ENCODE results near the gene MZT2A. TPM values are rescaled to one million over a fixed set of nuclear protein-coding genes. Genes with fewer than 3 reads are reported as not detected.
"Not testable (repeated sequence)": the region's sequence is repeated elsewhere in the genome, so short reads cannot be mapped to it uniquely, and the experiment has no call there.

MZT2A gene
- total RNA-seq, 1 experiment from 2014 or later, result 93.8 TPM

DNA sequence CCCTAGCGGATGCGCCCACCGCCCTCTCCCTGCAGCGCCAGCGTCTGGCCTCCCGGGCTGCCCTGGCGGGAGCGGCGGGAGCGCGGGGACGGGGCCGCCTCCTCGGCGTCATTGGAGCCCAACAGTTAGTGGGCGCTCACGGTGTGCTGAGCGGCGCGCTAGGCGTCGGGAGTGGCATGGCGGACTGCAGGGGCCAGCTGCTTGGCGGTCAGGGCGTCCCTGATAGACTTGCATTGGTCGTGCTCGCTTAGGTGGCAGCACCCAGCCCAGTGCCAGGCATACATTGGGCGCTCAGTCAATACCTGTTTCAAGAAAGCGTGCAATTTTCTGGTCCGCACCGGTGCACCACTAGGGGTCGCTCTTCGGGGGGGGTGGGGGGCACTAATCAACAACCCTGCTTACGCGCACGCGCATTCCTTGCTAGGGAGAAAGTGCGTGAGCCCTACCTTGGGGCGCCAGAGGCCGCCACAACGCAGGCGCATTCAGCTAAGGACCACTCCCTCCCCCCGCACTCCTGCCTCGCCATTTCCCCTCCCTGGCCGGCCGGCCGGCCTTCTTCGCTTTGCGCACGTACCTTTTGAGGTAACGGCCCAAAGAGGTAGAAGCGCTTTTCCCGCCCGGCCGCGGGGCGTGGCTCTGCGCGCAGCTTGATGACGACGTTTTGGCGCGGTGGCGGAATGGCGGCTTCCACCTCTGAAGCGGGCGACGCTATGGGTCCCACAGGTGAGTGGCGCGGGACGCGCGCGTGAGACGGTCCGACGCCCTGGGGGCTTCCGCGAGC lies 411 bp upstream of the MZT2A start:
- DNase-seq (ENCODE audit: low read depth), result peak; percentile 87

DNA sequence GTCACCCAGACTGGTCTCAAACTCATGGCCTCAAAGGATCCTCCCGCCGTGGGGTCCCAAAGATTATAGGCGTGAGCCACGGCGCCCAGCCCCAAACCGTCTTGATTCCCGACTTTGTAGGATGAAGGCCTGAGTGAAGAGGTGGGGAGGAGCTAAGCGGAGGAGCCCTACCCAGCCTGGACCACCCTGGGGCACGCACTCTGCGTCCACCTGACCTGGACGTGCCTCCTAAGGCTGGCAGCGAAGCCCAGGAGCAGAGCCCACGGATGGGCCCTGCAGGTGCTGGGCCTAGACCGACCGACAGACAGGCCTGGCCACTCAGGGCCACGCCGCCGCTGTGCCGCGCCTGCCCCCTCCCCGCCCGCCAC lies 744 bp downstream of the MZT2A start:
- not testable (repeated sequence) for DNase-seq (ENCODE audit: low read depth)

DNA sequence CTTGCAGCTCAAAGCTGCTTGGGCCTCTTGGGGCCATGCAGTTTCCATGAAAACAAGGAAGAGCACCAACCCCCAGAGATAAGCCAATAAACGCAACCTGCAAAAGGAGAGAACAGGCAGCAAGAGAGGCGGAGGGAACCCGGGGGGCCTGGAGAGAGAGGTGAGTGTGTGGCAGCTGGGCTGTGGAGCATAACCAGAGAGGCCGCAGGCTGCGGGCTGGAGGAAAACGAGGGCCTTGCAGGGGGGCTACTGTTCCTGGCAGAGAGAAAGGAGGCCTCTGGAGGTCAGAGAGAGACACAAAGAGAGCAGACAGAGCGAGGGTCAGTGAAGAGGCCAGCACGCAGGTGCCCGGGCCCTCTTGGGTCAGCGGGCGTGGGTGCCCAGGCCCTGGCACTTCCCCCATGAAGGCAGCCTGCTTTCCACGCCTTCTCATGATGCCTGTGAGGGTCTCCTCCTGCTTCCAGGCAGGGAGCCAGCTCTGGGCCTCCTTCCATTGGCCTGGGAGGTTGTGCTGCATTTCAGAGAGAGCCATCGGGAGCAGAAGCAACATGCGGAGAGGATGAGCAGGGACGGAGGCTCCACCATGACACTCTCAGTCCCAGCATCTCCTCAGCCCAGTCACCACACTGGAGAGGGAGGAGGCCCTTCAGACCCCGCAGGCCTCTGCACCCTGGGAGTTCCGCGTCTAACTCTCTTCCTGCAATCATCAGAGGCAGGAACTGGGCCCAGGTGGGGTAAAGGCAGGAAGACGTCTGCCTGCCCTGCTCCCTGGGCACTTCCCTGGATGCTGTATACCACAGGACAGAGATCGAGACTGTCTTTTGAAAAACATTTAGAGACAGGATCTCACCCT lies 1.4 kb downstream of the MZT2A start:
- DNase-seq (ENCODE audit: low read depth), result not testable (repeated sequence)

DNA sequence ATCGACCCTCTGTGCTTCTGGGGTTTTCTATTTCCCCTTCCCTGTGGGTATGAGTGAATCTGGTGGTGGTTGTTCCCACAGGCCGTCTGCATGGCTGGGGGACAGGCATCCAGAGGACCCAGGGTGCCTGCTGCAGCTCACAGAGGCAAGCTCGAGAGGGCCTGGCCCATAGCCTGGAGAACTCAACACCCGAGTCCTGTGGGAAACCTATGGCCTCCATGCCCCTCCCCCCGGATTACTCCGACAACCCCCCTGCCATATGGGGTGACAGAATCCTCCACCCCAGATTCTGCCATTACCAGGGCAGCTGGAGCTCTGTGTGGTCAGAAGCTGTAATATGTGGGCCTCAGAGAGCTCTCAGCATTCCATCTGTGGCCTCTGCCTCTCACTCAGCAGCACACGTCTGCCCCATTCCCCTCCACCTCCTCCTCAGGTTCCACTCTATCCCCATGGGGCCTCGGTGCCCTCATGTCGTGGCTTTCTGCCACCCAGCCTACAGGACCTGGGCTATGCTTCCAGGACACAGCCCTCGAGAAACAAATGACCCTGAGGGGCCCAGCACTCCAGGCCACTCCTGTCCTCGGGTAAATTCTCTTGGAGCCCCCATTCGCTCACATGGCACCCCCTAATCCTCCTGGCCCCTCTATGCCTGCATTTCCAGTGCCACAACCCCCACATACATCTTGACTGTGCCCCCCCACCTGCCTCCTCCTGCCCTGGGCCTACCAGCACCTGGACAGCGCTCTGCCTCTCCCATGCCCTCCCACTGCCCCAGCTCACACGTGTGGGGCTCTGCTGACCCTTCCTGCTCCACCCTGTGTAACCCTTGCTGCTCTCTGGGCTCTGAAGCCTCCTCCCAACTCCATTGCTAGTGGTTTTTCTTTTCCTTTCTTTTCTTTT lies 3.6 kb downstream of the MZT2A start:
- no peak for DNase-seq (ENCODE audit: low read depth)

DNA sequence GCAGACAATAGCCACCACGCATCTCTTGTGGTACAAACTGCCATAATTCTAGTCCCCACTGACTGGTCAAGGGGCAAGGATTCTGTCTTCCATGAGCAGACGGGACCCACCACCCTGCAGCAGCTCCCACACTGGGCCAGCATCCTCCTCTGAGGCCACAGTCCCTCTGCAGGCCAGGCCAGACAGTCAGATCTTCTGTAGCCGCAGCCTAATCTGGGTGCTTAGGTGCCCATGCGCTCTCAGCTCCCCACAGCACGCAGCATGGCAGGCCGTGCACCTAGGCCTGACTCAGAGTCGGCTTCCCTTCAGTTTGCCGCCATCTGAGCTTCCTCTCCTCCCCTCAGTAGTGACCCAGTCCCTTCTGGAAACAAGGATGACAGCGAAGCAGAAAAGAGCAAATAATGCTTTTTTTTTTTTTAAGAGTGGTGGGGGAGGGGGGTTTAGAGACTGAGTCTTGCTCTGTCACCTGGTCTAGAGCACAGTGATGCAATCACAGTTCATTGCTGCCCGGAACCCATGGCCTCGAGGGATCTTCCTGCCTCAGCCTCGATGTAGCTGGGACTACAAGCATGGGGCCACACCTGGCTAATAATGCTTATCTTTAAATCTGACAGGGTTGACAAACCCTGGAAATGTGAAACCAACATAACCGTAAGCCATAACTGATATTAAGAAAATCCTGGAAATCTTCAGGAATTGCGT lies 5.8 kb downstream of the MZT2A start:
- DNase-seq (ENCODE audit: low read depth), result not testable (repeated sequence)

DNA sequence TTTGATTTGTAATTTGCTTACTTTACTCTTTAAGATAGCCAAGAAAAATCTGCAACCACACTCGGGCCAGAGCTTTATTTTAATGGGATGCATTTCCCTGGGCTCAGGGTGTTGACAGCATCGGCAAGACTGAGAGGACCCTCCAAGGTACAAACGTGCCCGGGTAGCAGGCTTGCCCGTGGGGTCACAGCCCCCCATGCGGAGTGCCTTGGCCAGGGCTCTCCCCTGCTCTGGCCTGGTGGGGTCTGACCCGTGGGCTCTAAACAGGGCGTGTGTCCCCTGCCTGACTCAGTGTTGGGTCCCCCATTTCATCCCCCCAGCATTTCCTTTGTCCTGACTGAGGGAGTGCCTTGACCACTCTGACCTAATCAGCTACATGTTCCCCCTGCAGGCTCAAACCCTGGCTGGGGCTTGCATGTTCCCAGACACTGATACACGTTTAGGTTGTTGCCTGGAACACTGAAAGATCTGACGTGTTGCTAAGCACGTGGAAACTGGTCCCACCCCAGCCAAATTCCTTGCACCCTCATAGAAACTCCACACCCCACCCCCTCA lies 7.2 kb downstream of the MZT2A start:
- not testable (repeated sequence) for DNase-seq (ENCODE audit: low read depth)

DNA sequence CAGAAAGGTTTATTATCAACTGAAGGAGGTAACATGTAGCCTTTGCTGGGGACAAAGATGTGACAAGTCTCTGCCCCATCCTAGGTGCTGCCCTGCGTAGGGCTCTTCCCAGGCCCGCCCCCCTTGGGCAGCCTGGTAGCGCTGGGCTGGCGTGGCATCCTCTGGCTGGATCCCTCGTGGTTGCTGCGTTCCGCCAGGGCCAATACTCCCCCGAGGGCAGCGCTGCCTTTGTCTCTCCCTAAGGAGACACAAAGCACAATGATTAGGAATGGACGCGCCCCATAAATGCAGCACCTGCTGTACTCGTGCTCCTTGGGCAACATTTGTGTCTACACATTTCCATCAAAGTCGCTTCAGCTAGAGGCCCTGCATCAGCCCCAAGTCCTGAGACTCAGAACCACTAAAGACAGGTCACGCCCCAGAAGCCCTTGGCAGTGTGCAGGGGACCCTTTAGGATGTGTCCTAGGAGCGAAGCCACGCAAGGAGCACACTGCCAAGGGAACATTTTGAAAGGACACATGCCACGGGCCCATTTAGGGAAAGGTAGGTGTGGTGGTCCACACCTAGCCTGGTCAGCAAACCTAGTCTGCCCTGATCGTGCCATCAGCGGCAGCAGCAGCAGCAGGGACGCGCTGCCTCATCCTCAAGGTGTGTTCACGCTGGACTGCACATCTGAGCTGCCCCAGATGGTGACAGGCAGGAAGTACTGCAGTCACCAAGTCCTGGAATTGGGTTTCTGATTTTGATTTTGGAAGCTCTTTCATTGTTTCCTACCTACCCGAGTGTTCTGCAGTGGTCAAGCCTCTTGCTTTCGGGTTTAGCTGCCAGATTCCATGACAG lies 8.0 kb downstream of the MZT2A start:
- DNase-seq (ENCODE audit: low read depth), result not testable (repeated sequence)

DNA sequence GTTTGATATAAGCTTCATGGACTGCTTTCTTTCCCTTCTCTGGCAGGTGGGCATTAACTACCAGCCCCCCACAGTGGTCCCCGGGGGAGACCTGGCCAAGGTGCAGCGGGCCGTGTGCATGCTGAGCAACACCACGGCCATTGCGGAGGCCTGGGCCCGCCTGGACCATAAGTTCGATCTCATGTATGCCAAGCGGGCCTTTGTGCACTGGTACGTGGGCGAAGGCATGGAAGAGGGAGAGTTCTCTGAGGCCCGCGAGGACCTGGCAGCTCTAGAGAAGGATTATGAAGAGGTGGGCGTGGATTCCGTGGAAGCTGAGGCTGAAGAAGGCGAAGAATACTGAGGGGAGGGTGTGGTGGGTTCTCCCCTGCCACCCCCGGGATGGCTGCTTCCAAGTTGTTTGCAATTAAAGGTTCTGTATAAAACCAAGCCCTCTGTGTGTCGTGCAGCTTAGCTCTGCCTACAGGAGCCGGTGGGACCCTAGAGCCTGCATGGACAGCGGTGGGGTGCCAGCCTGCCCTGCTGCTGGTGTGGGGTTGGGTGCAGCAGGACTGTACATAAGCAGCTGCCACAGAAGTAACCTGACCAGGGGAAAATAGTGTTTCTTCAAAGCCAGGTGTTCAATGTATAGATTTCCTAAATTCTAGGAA lies 9.6 kb downstream of the MZT2A start:
- not testable (repeated sequence) for DNase-seq (ENCODE audit: low read depth)

DNA sequence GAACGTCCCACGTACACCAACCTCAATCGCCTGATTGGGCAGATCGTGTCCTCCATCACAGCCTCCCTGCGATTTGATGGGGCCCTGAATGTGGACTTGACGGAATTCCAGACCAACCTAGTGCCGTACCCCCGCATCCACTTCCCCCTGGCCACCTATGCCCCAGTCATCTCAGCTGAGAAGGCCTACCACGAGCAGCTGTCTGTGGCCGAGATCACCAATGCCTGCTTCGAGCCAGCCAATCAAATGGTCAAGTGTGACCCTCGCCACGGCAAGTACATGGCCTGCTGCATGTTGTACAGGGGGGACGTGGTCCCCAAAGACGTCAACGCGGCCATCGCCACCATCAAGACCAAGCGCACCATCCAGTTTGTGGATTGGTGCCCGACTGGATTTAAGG lies 11.8 kb downstream of the MZT2A start:
- not testable (repeated sequence) for DNase-seq (ENCODE audit: low read depth)

DNA sequence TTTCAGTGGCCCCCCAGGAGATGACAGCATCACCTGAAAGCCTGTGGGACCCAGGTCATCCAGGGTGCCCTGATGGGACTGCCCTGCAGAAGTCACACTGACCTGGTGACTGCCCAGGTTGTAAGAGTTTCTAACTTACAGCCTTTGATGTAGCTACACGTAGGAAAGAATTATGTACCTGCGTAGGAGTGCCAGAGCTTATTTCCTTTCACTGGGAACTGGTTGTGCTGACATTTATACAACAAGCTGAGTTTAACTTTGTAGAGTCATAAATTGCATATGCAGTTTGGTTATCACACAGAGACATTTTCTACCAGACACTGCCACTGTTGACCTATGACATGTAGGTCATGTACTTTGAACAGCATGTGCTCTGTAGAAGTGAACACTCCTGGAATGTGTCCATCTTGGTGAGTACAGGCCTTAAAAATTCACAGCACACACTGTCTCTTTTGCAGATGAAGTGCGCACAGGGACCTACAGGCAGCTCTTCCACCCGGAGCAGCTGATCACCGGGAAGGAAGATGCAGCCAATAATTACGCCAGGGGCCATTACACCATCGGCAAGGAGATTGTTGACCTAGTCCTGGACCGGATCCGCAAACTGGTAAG lies 13.2 kb downstream of the MZT2A start:
- DNase-seq (ENCODE audit: low read depth), result not testable (repeated sequence)

DNA sequence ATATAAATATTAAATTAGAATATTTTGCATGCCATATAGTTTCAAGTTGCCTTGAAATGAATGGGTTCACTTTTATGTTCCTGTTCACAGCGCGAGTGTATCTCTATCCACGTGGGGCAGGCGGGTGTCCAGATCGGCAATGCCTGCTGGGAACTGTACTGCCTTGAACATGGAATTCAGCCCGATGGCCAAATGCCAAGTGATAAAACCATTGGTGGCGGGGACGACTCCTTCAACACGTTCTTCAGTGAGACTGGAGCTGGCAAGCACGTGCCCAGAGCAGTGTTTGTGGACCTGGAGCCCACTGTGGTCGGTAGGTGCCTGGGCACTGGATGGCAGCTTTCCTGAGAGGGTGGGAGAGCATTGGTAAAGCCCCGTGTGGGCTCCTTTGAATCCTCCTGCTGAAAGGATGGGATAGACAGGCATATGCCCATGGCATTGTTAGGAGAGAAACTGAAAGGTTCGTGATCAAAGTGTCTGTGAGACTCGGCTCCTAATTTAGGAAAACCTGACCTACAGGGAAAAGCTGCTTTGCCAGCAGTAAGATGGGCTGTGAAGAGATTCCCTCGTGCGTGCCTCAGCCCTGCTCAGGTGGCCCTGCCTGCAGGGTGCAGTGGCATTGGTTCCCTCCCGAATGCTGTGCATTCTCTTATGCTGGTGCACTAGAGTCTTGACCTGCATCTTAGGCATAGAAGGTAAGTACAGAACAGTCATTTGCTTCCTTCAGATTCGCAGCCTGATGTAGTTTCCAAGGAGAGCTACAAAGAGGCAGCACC lies 13.9 kb downstream of the MZT2A start:
- DNase-seq (ENCODE audit: low read depth), result not testable (repeated sequence)

DNA sequence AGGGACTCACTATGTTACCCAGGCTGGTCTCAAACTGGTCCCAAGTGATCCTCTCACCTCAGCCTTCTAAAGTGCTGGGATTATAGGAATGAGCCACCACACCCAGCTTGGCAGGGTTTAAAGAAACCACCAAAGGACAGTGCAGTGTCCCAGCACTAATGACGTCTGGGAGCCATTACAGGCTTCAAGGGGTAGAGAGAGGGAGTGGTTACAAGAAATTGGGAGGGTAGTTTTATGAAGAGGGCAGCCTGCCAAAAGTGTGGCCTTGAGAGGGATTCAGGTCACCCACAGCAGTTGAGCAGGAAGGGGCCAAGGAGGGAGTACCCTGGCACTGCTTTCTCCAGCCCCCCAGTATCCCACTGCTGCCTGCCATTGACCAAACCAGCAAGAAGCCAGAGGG lies 15.0 kb downstream of the MZT2A start:
- not testable (repeated sequence) for DNase-seq (ENCODE audit: low read depth)

DNA sequence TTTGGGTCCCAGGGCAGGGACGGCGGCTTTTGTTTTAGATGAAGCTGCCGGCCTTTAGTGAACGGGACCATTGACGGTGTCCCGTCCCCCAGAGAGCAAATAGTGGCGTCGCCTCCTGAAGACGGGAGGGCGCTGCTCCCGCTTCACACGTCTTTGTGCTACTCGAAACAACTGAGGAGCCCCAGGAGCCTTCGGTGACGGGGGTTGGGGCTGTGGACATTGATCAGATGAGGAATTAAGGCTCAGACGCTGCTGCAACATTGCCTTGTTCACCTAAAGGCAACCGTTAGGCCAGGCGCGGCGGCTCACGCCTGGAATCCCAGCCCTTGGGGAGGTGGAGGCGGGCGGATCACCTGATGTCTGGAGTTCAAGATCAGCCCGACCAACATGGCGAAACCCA lies 15.8 kb downstream of the MZT2A start:
- not testable (repeated sequence) for DNase-seq (ENCODE audit: low read depth)

DNA sequence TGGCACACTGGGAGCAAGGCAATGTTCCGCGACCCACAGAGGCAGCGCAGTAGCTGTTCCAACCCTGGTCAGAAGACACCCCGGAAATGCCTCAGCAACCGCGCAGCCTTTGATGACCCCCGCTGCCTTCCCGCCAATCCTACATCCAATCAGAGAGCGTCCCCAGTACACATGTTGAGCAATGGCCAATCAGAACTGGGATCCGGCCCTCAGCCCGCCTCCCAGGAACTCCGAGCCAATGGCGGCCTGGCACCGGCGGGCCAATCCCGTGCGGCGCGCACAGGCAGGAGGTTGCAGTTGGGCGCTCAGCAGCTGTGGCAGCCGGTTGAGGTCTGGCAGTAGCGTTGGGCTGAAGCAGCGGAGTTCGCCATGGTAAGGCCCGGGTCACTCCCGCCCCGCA lies 16.4 kb downstream of the MZT2A start, which contains the start of gene TUBA3D:
Gene TUBA3D, plus strand, starts transcription at position 289 of the 400 bp plus-strand sequence. Its CDS starts 81 bp downstream, at position 370.
- no peak for DNase-seq (ENCODE audit: low read depth)

DNA sequence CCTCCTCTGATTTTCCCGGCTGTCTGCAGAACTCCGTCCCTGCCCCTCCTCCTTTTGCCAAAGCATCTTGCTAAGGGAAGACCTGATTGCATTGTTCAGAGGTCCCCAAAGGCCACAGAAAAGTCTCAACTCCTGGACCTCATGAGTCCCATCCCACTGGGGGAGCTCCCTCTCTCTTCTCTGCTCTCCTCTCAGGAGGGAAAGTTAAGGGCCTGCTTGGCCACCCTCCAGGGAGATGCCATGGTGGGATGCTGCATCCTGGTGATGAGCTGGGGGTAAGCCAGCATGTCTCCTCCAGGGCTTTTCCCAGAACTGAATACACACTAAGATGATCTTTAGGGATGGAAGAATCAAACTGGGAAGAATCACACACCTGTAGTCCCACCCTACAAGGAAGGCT lies 18.9 kb downstream of the MZT2A start:
- not testable (repeated sequence) for DNase-seq (ENCODE audit: low read depth)

DNA sequence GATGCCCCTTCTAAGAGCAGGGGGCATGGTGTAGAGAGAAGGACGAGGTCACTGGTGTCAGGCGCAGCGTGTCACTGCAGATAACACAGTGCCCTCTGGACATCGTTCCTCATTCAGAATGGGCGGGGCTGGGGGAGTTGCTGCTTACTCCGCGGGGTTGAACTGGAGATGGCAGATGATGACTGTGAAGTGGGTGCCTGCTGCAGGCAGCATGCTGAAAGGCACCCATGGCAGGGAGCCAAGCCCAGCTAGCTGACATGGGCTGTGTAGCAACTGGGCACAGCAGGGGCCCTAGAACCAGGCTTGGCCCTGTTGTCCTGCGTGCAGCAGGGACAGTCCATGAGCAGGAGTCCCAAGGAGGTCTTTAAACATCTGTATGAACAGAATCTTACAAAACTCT lies 20.6 kb downstream of the MZT2A start:
- DNase-seq (ENCODE audit: low read depth), result not testable (repeated sequence)

DNA sequence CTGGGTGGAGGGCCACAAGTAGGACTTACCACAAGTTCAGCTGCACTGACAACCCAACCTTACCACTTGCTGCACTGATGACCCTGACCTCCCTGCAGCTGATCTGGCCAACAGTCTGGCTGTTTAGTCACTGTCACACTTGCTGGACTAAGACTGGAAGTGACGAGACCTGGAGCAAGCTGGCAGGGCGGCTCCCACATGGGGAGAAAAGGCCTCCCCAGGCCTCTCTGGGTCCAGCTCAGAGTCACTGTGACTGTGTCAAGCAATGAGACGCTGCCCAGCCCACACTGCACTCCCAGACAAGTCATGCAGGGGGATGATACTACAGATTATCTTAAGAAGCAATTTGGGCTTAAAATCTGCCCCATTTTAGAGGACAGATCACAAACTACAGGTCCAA lies 21.3 kb downstream of the MZT2A start:
- not testable (repeated sequence) for DNase-seq (ENCODE audit: low read depth)

DNA sequence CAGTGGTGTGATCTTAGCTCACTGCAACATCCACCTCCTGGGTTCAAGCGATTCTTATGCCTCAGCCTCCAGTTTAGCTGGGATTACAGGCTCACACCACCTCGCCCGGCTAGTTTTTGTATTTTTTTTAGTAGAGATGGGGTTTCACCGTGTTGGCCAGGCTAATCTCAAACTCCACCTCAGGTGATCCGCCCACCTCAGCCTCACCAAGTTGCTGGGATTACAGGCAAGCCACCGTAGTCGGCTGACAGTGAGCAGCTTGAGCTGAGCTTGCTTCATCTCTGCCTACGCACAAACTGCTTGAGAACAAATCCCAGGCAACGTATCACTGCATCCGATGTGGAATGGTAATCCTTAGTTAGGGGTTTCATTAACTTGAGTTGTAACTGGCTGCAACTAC lies 24.5 kb downstream of the MZT2A start:
- DNase-seq (ENCODE audit: low read depth), result not testable (repeated sequence)
